HL-60/S4 treated with retinoic acid at 250 ng/mL for 4 days and 3 days (cell line): ENCODE results near the gene DAB2IP.

Experiments used
- in situ Hi-C: fragments of 300-500 bp; cut with MboI; formaldehyde crosslinking; loops from 2 replicates; pipeline ENCODE4 v1.7.0; 2022; ENCODE audit warnings: low sequenced_read_pairs

The DAB2IP gene

DNA sequence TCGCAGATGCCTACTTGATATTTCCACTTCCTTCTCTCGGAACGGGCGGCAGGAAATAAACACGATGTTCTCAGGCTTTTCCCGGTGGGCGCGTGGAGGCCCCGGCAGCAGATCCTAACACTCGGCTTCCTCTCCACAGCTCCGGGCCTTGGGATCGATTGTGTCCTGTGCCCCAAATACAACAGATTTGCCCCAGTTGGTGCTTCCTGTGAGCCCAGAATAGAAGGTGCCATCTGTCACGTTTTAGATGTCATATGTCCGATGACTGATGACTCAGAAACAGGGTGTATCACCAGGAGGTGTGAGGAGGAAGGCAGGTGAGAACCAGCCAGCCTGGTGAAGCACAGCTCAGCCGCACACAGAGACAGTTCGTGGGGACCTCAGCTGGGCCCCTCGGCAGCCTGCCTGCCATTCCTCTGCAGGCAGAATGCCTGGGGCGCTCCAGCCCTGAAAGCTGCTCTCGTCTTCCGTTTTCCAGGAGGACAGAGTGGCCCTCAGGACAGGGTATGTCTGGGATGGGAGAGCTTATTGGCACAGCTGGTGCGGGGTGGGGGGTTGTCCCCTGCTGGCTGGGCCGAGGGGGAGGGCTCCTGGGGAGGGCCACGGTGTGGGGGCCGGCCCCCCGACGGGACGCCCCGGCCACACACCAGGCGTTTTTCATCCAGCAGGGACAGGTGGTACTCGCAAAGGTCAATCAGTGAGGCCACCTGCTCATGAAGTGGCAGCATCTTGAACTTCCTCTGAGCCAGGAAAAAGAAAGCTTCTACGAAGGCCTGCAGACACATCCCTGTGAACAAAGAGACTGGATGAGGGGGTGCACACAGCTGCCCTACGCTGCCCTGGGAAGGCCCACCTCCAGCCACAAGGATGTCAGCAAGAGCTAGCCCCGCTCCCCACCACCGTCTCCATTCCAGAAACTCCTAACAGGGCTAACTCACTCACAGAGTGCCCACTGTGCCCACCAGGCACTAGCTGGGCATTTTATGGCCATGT lies 171.0 kb downstream of the DAB2IP start:
- in situ Hi-C loops, result no loop called here

DNA sequence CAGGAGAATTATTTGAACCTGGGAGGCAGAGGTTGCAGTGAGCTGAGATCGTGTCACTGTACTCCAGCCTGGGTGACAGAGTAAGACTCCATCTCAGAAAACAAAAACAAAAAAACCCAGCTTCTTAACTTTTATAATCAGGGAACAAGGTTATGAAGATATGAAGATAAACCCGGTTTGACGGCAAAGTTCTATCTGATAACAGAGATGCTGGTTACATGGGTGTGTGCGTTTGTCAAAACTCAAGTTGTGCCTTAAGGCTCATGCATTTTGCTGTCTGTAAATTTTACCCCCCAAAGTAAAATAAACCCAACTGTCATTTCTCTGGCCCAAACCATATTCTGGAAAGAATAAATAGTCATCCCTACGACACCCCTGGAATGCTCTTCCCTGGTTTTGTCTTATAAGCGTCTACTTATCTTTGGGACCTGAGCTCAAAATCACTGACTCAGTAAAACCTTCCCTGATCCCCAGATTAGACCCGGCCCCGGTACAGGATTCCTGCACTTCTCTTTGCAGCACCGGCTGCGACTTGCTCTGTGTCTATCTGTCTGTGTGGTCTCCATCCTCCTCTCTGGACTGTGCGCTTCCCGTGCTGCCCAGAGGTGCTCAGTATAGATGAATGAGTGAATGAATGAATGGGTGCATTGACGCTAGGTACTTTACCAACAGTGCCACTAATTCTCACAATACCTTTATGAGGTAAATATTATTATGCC lies 172.2 kb downstream of the DAB2IP start:
- in situ Hi-C loops, result no loop called here

DNA sequence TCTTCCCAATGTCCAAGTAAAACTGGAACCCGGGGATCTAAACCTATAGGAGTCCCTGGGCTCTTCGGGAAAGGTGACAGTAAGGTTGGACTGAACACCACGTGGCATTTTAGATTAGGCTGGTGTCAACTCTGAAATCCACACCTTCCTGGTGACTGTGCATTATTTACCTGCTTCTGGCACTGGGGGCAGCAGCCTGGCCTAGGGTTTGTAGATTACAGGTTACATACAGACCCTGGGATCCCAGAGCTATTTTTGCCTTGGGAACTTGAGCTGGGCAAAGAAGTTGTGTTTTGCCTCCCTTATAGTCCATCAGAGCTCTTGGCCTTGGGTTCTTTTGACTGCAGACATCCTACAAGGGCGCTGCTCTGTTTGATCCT lies 173.2 kb downstream of the DAB2IP start:
- in situ Hi-C loops, result no loop called here

DNA sequence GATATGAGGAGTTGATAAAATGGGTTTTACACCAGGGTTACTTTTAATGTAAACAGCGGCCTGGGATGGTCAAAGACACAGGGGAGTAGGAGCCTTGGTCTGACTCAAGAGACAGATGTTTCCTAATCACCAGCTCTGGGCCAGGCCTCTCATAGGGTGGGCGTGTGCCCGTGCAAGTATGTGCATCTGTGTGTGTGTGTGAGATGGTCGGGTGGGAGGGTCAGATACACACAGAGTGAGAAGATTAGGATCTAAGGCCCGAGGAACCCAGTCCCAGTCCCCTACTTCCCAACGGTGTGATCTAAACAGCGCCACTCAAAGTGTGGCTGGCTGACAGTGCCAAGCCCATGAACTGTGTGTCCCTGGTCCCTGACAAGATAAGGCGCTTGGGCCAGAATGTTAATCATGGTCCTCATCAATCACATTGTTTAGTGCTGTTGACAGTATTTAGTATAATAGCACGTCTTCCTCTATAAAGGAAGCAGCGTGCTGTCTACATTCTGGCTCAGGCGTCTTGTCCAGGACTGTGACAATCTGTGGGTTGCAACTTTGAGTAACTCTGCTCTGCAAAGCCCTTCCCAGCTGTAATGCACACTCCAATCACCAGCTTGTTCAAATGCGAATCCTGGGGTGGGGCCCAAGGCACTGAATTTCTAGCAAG lies 173.7 kb downstream of the DAB2IP start:
- in situ Hi-C loops, result no loop called here

DNA sequence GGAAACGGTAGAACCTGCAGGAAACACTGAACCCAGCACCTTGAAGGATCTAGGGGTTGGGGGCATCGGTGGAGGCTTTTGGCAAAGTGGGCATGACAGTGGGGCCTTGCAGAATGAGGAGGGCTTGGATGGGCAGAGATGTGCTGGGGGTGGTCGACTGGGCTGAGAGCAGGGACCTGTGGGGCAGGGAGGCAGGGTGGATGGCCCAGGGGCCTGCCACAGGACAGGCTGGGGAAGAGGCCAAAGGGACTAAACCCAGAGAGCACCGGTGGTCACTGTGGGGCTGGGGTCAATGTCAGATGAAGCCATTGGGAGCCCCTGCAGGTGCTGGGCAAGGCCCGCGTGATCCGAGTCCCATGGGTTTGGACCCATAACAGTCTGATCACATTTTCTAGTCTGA lies 175.3 kb downstream of the DAB2IP start:
- in situ Hi-C loops, result no loop called here

DNA sequence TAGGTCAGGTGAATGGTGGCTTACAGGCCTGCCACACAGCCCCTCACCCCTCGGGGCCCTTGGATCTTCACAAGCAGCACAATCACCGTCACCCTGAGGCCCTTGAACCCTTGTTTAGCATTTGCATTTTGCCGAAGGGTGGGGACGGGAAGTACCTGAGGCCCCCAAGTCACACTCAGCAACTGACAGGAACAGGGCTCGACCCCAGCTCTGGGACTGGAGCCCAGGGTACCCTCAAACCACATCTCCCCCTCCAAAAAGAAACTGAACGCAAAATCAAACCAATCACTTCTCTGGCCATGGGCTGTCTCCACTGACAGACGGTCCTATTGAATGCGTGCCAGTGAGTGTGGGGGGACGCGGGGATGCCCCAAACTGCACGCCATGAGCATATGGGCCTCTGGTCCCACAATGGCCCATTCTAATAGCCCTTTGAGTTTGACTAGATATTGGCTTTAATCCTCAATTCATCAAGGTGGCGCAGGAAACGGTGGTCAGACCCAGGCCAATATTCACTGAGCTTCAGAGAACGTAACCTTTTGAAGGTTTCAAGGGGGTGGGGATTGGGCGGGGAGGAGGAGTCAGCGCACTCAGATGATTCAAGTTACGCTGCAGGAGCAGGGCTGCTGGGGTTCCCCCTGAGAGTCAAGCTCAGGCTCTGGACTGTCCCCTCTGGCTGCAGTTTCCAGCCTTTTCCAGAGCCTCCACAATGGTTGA lies 176.0 kb downstream of the DAB2IP start:
- in situ Hi-C loops, result no loop called here

DNA sequence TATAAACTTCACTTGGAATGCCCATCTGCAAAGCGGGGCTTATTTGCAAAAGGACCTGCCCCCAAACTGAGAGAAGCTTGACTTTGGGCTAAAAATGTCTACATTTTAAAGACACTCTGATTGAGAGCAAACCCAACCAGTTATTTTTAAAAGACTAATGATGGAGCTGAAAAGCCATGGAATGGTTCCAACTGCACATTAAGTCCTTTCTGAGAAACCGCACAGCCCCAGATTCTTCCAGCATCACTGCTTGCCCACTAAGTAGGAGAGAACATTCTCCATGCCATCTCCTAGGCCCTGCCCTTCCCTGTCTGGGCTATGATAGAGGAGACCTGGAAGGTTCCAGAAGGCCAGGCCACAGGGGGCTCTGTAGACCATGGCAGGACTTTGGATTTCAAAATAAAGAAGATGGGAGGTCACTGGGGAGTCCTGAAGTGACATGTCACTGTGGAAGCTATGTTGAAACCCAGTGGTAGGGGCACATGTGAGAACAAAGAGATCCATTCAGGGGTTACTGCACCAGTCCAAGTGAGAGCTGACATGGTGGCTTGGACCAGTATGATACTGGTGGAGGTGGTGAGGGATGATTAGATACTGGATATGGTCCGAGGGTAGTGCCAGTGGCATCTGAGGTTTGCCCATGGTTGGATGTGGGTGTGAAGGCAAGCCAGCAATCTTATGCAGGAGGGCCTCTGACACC lies 179.2 kb downstream of the DAB2IP start:
- in situ Hi-C loops, result no loop called here

DNA sequence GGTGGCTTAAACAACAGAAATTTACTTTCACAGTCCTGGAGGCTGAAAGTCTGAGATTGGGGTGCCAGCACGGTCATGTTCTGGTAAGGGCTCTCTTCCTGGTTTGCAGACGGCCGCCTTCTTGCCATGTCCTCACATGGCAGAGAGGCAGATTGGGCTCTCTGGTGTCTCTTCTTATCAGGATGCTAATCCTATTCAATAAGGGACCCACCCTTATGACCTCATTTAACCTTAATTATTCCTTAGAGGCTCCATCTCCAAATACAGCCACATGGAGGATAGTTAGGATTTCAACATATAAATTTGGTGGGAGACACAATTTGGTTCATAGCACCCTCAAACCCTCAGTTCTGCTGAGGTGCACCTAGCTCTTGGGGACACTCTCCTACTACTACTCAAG lies 180.4 kb downstream of the DAB2IP start:
- in situ Hi-C loops, result no loop called here

DNA sequence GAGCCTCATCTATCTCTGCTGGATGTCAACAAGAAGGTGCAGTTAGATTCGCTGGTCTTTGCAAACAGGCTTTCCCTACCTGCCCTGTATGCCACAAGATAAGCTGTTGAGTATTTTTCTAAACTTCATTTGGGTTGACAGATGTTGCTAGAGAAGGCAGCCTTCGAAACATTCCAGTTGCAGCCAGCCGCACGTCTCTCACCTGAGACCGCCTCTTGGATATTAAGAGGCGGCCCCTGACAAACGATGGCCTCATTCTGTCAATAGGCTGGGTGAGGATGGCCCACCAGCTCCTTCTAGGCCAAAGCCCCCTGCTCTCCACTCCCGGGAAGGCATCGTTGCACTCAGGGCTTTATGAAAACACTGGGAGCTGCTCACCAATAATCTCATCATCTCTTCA lies 181.6 kb downstream of the DAB2IP start:
- in situ Hi-C loops, result no loop called here
